Measurements from ENCODE around the gene LRCH4. TPM values are rescaled to one million over a fixed set of nuclear protein-coding genes. Genes with fewer than 3 reads are reported as not detected.
"Not testable (repeated sequence)": the region's sequence is repeated elsewhere in the genome, so short reads cannot be mapped to it uniquely, and the experiment has no call there.

Gene LRCH4
- total RNA-seq, 2 donors from 2014 or later: 59.0 to 65.4 TPM

GRCh38 chr7:100567031-100567730 is 18.7 kb downstream of the LRCH4 start:
- intact Hi-C loops (cut with DNase I): no loop called here
- Histone ChIP-seq H3K4me3 (no peak overlapping the region), H3K36me3 (no peaks in the 10 kb centered on the region), H3K9ac (ENCODE audit: low read depth in 2 of 2, low read length in 2 of 2) (no peak overlapping the region), H3K9me3 (no peaks in the 10 kb centered on the region), H3K27ac (no peak overlapping the region), H3K27me3 (no peaks in the 10 kb centered on the region), H3K4me1 (peaks cover 7% of the 10 kb centered on the region)
- no peak for DNase-seq
- TF ChIP-seq CTCF (IDR thresholded peaks at IDR 0.05): no peak

GRCh38 chr7:100566018-100566531 is 19.9 kb downstream of the LRCH4 start:
- H3K9ac ChIP-seq (ENCODE audit: low read depth in 2 of 2, low read length in 2 of 2): no peak overlapping the region
- no peaks in the 10 kb centered on the region for H3K27me3 ChIP-seq
- TF ChIP-seq CTCF (IDR thresholded peaks at IDR 0.05): no peak
- no peak overlapping the region for H3K4me3 ChIP-seq
- peaks cover 7% of the 10 kb centered on the region for H3K4me1 ChIP-seq
- DNase-seq: no peak
- peaks cover 4% of the 10 kb centered on the region for H3K36me3 ChIP-seq
- H3K27ac ChIP-seq: no peak overlapping the region
- intact Hi-C loops (cut with DNase I): no loop called here
- no peaks in the 10 kb centered on the region for H3K9me3 ChIP-seq

- peaks cover 4% of the 10 kb centered on the region for H3K36me3 ChIP-seq
- H3K9me3 ChIP-seq: no peaks in the 10 kb centered on the region
- intact Hi-C loops (cut with DNase I): no loop called here
- no peak overlapping the region for H3K9ac ChIP-seq (ENCODE audit: low read depth in 2 of 2, low read length in 2 of 2)
- H3K27ac ChIP-seq: no peak overlapping the region
- no peak for TF ChIP-seq CTCF (IDR thresholded peaks at IDR 0.05)
- H3K4me3 ChIP-seq: no peak overlapping the region
- no peaks in the 10 kb centered on the region for H3K27me3 ChIP-seq
- DNase-seq: no peak
- peaks cover 4% of the 10 kb centered on the region for H3K4me1 ChIP-seq
Measured at GRCh38 chr7:100565133-100565571, 20.8 kb downstream of the LRCH4 start.

- not testable (repeated sequence) for H3K36me3 ChIP-seq; H3K4me1 ChIP-seq; H3K27ac ChIP-seq; H3K9me3 ChIP-seq; H3K9ac ChIP-seq (ENCODE audit: low read depth in 2 of 2, low read length in 2 of 2); H3K4me3 ChIP-seq; DNase-seq; H3K27me3 ChIP-seq
- intact Hi-C loops (cut with DNase I): loop anchor here (1.0 kb wide), 1 partner anchor 127 kb away; no protein-coding TSS in a partner anchor
Measured at GRCh38 chr7:100564405-100564804, 21.5 kb downstream of the LRCH4 start.

GRCh38 chr7:100563809-100564400 is 22.0 kb downstream of the LRCH4 start:
- no peaks in the 10 kb centered on the region for H3K27me3 ChIP-seq
- no peak overlapping the region for H3K9ac ChIP-seq (ENCODE audit: low read depth in 2 of 2, low read length in 2 of 2)
- H3K27ac ChIP-seq: no peak overlapping the region
- no peaks in the 10 kb centered on the region for H3K9me3 ChIP-seq
- no peak overlapping the region for H3K4me3 ChIP-seq
- DNase-seq: peak; percentile 90
- no peaks in the 10 kb centered on the region for H3K4me1 ChIP-seq
- intact Hi-C loops (cut with DNase I): loop anchor here (1.0 kb wide), 1 partner anchor 127 kb away; no protein-coding TSS in a partner anchor
- TF ChIP-seq CTCF (IDR thresholded peaks at IDR 0.05): peak; percentile 95
- H3K36me3 ChIP-seq: peaks cover 4% of the 10 kb centered on the region

GRCh38 chr7:100563100-100563564 is 22.8 kb downstream of the LRCH4 start:
- intact Hi-C loops (cut with DNase I): no loop called here
- DNase-seq: no peak

More at GRCh38 chr7:100563100-100563564, 22.8 kb downstream of the LRCH4 start:
- Histone ChIP-seq H3K36me3 (peaks cover 4% of the 10 kb centered on the region), H3K27ac (no peak overlapping the region), H3K4me1 (no peaks in the 10 kb centered on the region), H3K4me3 (no peak overlapping the region), H3K9me3 (no peaks in the 10 kb centered on the region), H3K9ac (ENCODE audit: low read depth in 2 of 2, low read length in 2 of 2) (no peak overlapping the region), H3K27me3 (no peaks in the 10 kb centered on the region)
- TF ChIP-seq CTCF (IDR thresholded peaks at IDR 0.05): no peak
